ENCODE data around the gene GRB14.
"Not testable (repeated sequence)": the region's sequence is repeated elsewhere in the genome, so short reads cannot be mapped to it uniquely, and the experiment has no call there.

The GRB14 gene

GRCh38 chr2:164554487-164554886, 66.8 kb downstream of the GRB14 start:
- DNase-seq: no peak

DNA sequence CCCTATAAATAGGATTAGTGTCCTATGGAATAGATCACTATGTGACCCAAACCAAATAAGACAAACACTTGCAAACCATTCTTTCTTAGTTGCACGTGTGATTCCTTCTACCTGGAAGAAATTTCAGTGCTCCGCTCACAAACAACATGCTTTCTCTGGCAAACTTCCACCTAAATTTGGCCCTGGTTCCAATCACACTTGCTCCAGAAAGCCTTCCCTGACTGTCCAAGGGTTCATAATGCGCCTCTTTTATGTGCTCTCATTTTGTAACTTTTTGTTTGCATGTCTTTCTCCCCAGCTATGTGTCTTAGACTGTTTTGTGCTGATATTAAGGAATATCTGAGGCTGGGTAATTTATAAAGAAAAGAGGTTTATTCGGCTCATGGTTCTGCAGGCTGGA, 69.8 kb downstream of the GRB14 start:
- no peak for DNase-seq

DNA sequence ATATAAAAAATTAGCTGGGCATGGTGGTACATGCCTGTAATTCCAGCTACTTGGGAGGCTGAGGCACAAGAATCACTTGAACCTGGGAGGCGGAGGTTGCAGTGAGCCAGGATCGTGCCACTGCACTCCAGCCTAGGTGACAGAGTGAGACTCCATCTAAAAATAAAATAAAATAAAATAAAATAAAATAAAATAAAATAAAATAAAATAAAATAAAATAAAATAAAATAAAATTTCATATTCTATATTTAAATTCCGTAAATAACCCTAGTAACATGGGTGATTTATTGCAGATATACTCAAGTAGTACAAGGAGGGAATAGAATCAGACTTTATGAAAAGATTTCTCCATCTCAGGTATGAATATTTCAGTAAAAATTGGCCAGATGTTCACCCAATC, 71.6 kb downstream of the GRB14 start:
- DNase-seq: not testable (repeated sequence)

DNA sequence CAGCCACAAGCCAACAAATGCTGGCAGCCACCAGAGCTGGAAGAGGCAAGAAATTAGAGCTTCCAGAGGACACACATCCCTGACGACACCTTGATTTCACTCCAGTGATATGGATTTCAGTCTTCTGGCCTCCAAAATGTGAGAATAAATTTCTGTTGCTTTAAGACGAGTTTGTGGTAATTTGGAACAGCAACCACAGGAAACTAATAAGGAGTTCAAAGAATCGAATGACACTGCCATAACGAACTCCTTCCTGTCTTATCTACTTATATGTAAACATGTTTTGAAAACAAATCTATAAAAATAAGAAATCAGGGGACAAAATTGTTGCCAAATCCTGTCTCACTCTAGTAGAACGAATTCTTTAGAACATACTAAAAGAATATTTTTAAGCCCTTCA, 75.8 kb downstream of the GRB14 start:
- no peak for DNase-seq

- no peak for DNase-seq
Measured at GRCh38 chr2:164542581-164543021, 78.7 kb downstream of the GRB14 start.

- DNase-seq: peak; percentile 5
Measured at GRCh38 chr2:164538240-164538866, 82.9 kb downstream of the GRB14 start.

DNA sequence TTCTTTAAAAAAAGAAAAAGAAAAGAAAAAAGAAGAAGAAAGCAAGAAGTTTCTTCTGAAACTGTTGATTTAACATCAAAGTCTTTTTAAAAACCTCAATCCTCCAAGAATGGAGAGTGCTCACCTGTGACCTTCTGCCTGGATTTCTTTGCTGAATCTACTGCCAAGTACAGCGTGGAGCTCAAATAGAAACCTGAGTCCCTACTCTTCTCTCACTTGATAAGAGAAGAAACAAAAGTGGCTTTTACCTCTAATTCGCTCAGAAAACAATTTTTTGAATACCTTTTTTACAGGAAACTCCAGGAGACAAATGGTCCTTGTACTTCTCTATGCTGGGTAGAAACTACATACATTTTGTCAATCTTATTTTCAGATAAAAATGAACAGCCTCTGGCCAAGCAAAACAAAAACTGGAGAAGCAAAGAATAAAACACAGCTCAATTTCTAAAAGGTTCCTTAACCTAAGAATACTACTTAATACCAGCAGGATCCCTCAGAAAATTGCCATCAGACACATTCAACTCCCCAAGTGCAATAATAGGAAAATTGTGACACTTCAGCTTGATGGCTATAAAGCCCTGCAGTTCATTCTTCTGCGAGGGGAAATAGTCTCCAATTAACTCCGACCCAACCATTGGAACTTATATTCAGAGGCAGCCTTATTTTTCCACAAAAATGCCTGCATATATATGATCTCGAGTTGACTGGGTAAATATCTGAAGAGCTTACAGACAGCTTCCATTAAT, 85.8 kb downstream of the GRB14 start:
- DNase-seq: no peak

GRCh38 chr2:164530464-164530863, 90.8 kb downstream of the GRB14 start:
- no peak for DNase-seq

- DNase-seq: no peak
Measured at GRCh38 chr2:164523726-164524125, 97.6 kb downstream of the GRB14 start.

DNA sequence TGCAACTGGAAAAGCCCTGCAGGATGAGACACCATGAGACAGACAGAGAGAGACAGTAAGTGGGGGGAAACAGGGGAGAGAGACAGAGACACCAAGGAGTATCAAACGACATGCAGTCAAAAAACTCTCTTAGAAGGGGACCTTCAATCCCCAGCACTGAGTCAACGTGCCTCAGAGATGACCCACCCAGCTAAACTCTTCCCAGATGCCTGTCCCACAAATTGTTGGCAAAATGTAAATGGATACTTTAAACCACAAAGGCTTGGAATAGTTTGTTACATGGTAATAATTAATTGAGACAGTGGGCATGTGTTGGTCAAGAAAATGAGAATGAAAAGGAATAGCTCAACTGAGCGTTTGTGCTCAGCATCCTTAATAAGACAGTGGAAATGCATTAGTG, 98.3 kb downstream of the GRB14 start:
- no peak for DNase-seq

DNA sequence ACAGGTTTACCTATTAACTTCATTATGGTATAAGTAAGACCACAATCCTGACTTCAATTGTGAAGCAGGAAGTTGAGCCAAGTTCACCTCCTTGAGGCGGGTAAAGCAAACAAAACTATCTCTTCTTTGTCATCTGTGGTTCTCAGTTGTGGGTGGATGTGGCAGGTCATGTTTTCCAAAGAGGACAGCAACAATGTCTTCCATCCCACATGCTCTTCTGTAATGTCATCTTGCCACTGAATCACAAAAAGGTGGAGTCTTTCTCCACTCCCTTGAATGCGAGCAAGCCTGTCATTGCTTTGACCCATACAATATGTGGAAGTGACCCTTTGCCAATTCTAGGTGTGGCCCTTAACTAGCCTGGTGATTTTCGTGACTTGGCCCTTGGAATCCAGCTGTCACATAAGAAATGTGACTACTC, 98.7 kb downstream of the GRB14 start:
- no peak for DNase-seq

GRCh38 chr2:164515734-164516133, 105.5 kb downstream of the GRB14 start:
- no peak for DNase-seq

GRCh38 chr2:164515030-164515429, 106.3 kb downstream of the GRB14 start:
- no peak for DNase-seq

DNA sequence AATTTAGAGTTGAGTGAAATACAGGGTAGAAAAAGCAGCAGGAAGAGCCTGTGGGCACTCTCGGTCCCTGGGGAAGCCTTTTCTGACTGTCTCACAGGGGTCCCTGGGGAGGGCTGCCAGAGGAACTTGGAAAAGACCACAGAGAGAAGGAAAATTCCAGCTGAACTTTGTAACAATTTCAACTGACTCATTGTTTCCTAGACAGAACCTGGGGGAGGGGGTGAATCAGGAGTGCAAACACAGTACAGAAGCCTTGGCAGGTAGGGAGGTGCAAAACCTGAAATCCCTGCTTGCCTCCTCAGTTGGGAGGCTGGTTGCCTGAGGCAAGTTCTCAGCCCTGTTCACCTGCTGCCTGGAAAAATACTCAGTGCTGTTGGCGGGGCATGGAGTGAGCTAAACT, 106.8 kb downstream of the GRB14 start:
- DNase-seq: no peak

- DNase-seq: no peak
Measured at GRCh38 chr2:164512871-164513270, 108.4 kb downstream of the GRB14 start.

- DNase-seq: no peak
Measured at GRCh38 chr2:164511738-164512137, 109.5 kb downstream of the GRB14 start.

GRCh38 chr2:164510895-164511294, 110.4 kb downstream of the GRB14 start:
- no peak for DNase-seq

DNA sequence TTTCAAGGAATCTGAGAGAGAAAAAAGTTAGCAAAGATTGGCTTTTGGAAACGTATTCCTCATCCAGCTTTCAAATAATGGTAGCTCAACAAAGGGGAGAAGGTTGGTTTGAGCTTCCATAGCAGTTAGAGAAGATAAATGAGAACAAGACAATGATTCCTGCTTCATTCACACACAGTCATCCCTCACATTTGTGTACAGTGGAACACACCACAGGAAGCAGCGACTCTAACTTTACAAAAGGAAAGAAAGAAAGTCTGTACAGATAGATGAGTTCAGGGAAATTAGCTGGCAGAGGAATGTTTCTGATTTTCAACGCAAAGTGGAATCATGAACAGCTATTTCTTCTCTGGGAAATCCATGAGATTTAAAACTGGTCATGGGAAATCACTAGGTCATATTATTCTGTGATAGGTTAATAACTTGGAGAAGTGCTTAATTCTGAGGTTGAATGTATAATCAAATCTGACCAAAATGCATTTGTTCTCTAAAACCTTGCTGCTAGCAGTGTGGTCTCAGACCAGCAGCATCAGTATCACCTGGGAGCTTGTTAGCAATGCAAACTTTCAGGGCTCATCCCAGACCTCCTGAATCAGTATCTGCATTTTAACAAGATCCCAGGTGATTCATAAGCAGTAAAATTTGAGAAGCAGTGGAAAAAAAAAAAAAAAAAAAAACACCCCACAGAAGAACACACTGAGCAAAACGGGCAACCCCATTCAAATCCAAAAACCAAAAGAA, 112.0 kb downstream of the GRB14 start:
- no peak for DNase-seq

DNA sequence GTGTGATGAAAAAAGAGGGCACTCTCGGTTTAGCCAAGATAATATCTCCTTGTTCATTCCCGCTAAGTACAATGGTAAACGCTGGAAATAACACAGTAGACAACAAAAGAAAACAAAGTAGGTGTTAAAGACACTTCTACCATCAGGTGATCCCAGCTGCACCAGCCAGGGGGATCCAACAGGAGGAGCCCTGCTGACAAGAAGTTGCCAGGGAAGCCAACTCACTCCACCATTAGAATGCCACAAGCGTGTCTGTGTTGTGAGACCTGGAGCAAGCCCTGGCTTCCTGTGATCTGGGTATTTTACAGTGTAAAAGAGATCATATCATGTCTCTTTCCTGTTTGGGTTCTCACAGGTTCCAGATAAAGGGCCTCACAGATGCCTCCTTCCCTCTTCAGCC, 117.0 kb downstream of the GRB14 start:
- DNase-seq: no peak

DNA sequence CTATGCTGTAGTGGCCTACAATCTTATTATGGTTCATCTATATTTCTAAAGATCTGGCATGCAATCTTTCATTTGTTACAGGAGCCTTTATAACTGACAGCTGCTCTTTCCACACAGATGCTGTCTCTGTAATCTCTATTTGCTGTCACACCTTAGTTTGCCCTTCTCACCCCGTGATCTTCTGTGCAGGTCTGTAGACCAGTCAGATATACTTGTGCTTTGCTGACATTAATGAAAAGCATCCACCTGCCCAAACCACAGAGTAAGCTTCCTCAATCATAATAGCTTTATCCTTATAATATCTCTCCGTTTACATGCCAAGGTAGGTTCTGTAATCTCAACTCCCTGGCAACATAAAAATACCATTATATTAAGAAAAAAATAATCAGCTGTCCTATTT, 122.4 kb downstream of the GRB14 start:
- DNase-seq: no peak

- DNase-seq: no peak
Measured at GRCh38 chr2:164496881-164497280, 124.4 kb downstream of the GRB14 start.

DNA sequence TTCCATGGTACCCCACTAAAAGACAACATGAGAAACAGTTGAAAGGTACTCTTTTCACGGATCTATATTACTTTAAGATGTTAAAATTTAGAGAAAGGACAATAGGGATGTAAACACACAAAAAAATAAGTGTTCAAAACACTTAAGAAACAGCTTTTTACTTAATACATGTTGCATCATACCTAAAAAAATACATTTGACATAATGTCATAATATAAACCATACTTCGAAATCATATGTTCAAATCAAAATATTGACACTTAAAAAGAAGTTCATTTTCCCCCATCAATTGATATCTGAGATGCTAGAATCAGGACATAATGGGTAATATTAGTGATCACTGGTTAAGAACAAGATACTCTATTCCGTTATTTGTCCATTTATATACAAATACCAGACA, 124.9 kb downstream of the GRB14 start:
- no peak for DNase-seq

DNA sequence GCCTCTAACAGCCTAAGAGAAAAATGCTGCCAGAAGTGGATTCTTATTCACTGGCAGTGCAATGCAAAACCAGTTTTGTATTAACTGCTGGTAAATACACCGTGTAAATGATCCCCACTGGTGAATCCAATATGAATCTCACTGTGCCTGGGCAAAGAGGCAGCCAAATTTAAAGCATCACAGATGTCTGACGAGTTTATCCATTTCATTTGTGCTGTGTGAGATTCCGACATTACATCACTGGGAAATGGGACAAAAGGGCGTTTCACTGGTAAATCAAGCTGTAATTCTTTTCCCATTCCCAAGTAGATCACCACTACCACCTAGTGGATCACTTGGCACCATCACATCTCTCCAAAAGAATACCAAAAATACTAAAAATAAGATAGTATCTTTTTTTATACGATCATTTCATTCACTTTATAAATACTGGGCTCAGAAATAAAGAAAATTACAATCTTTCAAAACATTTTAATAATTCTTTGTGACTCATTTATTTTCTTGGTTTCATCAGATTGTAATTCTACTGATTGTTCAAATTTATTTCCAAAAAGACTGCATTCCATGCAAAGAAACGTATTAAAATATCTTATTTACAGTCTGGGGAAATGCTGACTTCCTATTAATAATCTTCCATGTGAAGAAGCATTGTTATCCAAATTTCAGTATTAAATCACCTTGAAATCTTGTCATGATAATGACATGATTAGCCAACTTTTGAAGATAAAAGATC, 125.6 kb downstream of the GRB14 start:
- DNase-seq: no peak
